G401.6 (cell line): ENCODE data around the gene QARS1.

Experiments used
- FAIRE-seq: peaks from 2 replicates; lab custom pipeline; 2012; peaks lifted over from hg19 to GRCh38; lab: Jason Lieb, UNC

QARS1 gene

GRCh38 chr3:49104427-49105291, at the start of gene QARS1:
QARS1 (minus strand) TSS chr3:49104757; CDS start chr3:49104733, 24 bp downstream.
- peak; percentile 98 for FAIRE-seq

GRCh38 chr3:49153349-49153912, 48.9 kb upstream of the QARS1 start:
- FAIRE-seq = no peak

- FAIRE-seq = no peak
These were observed 47.1 kb upstream of the QARS1 start for GRCh38 chr3:49151610-49152009.

- FAIRE-seq = no peak
These were observed 43.6 kb upstream of the QARS1 start for GRCh38 chr3:49148159-49148558.

GRCh38 chr3:49140080-49140479, 35.5 kb upstream of the QARS1 start:
- no peak for FAIRE-seq

GRCh38 chr3:49135499-49135898, 30.9 kb upstream of the QARS1 start:
- FAIRE-seq = no peak

- no peak for FAIRE-seq
These were observed 30.1 kb upstream of the QARS1 start for GRCh38 chr3:49134471-49135265.

- peak; percentile 31 for FAIRE-seq
These were observed 28.8 kb upstream of the QARS1 start for GRCh38 chr3:49133226-49133951.

GRCh38 chr3:49132437-49133225, 28.1 kb upstream of the QARS1 start, which contains the start of gene LAMB2:
LAMB2 (minus strand) TSS chr3:49133050; CDS start chr3:49132867, 183 bp downstream.
- peak; percentile 30 for FAIRE-seq

GRCh38 chr3:49132073-49132436, 27.5 kb upstream of the QARS1 start:
- FAIRE-seq = no peak

- no peak for FAIRE-seq
These were observed 27.0 kb upstream of the QARS1 start for GRCh38 chr3:49131576-49131975.

- FAIRE-seq = no peak
These were observed 26.5 kb upstream of the QARS1 start for GRCh38 chr3:49131040-49131439.

- no peak for FAIRE-seq
These were observed 20.6 kb upstream of the QARS1 start for GRCh38 chr3:49124991-49125670.

GRCh38 chr3:49124203-49124602, 19.6 kb upstream of the QARS1 start:
- FAIRE-seq = no peak

GRCh38 chr3:49123687-49124086, 19.1 kb upstream of the QARS1 start:
- FAIRE-seq = no peak

- FAIRE-seq = no peak
These were observed 18.5 kb upstream of the QARS1 start for GRCh38 chr3:49122886-49123545.

GRCh38 chr3:49122451-49122850, 17.9 kb upstream of the QARS1 start:
- FAIRE-seq = no peak

GRCh38 chr3:49122022-49122421, 17.5 kb upstream of the QARS1 start:
- no peak for FAIRE-seq

- FAIRE-seq = no peak
These were observed 16.7 kb upstream of the QARS1 start for GRCh38 chr3:49121132-49121736.
